Measurements from ENCODE around the gene DPT.

GRCh38 chr1:168720839-168721238 is 8.2 kb downstream of the DPT start:
- TF ChIP-seq POLR2A (IDR thresholded peaks at IDR 0.05; ENCODE audit: borderline replicate concordance, extremely low read depth, insufficient read depth, insufficient read length) (no peak), EZH2 (IDR thresholded peaks at IDR 0.05) (no peak), REST (IDR thresholded peaks at IDR 0.05; ENCODE audit: low read depth) (no peak), MAX (IDR thresholded peaks at IDR 0.05) (no peak), EZH2phosphoT487 (IDR thresholded peaks at IDR 0.05; ENCODE audit: borderline replicate concordance) (no peak), POLR2AphosphoS5 (IDR thresholded peaks at IDR 0.05; ENCODE audit: low read depth, low read length) (no peak), SP1 (IDR thresholded peaks at IDR 0.05; ENCODE audit: low read depth) (no peak), ATF3 (IDR thresholded peaks at IDR 0.05) (no peak), JUND (IDR thresholded peaks at IDR 0.05) (no peak), FOSL1 (IDR thresholded peaks at IDR 0.05; ENCODE audit: low read depth) (no peak), SRF (IDR thresholded peaks at IDR 0.05; ENCODE audit: low read depth) (no peak), YY1 (IDR thresholded peaks at IDR 0.05; ENCODE audit: extremely low read depth, insufficient replicate concordance, low read depth, low read length) (no peak)
- TF ChIP-seq, protein P1, sequence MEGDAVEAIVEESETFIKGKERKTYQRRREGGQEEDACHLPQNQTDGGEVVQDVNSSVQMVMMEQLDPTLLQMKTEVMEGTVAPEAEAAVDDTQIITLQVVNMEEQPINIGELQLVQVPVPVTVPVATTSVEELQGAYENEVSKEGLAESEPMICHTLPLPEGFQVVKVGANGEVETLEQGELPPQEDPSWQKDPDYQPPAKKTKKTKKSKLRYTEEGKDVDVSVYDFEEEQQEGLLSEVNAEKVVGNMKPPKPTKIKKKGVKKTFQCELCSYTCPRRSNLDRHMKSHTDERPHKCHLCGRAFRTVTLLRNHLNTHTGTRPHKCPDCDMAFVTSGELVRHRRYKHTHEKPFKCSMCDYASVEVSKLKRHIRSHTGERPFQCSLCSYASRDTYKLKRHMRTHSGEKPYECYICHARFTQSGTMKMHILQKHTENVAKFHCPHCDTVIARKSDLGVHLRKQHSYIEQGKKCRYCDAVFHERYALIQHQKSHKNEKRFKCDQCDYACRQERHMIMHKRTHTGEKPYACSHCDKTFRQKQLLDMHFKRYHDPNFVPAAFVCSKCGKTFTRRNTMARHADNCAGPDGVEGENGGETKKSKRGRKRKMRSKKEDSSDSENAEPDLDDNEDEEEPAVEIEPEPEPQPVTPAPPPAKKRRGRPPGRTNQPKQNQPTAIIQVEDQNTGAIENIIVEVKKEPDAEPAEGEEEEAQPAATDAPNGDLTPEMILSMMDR (IDR thresholded peaks at IDR 0.05 in 2 of 3, conservative IDR thresholded peaks at IDR 0.05 in 1 of 3; ENCODE audit: borderline replicate concordance in 1 of 3, insufficient read depth in 1 of 3, low read depth in 2 of 3, low read length in 2 of 3): no peak

All from HCT116 (cell line).